Activated naive CD8-positive, alpha-beta T cell treated with anti-CD3 and anti-CD28 coated beads, Interleukin-2, amount 50 U/mL, for 24 hours (primary cell): ENCODE data around the gene SORCS2.

Experiments used
- ATAC-seq: fragments of 150-1000 bp; cut with Tn5 transposase; one replicate; pipeline ENCODE4 v1.10.0; 2021
- DNase-seq: peaks from one replicate; pipeline ENCODE4 v3.0.0; 2021
- H3K27ac Mint-ChIP-seq: one replicate; pipeline ENCODE4 v1.8.0; 2021; ENCODE audit warnings: mild to moderate bottlenecking, mixed read lengths
- H3K27me3 Mint-ChIP-seq: one replicate; pipeline ENCODE4 v1.8.0; 2021; ENCODE audit warnings: mixed read lengths
- H3K36me3 Mint-ChIP-seq: one replicate; pipeline ENCODE4 v1.8.0; 2021; ENCODE audit warnings: low read depth, mixed read lengths
- H3K4me1 Mint-ChIP-seq: one replicate; pipeline ENCODE4 v1.8.0; 2021; ENCODE audit warnings: mixed read lengths
- H3K4me3 Mint-ChIP-seq: one replicate; pipeline ENCODE4 v1.8.0; 2021; ENCODE audit warnings: mild to moderate bottlenecking, moderate library complexity, mixed read lengths
- H3K9me3 Mint-ChIP-seq: one replicate; pipeline ENCODE4 v1.8.0; 2021; ENCODE audit warnings: mixed read lengths

The SORCS2 gene

DNA sequence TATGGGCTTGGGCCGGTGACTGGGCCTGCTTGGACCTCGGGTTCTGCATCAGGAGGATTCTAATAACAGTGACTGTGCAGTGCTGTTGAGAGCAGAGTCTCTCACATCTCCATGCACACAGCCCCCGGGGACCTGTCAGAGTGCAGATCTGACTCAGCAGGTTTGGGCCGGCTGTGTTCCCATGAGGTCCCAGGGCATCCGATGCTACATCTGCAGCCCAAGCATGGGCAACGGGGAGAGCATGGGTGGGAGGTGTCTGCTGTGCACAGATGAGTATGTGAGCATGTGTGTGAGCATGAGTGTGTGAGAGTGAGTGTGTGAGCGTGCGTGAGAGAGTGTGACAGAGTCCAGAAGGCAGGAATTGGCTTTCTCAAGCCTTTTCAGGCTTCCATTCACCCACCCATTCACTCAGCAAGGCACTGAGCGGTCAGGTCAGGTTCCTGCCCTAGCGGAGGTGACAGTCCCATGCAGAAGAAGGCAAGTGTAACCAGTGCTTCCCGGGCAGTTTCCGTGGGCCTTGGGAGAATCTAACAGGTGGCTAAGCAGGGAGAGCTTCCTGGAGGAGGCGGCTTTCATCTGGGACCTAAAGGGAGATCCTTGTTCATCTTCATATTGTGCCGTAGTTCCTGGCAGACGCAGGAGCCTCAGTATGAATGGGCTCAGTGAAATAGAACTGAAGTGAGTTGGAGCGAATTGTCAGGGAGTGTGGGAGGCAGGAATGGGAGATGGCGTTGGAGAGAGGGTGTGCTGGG lies 62.6 kb downstream of the SORCS2 start:
- H3K27ac Mint-ChIP-seq: no peak overlapping the region
- peak; percentile 13 for ATAC-seq
- H3K9me3 Mint-ChIP-seq: no peaks in the 10 kb centered on the region
- H3K27me3 Mint-ChIP-seq: peaks cover 3% of the 10 kb centered on the region
- H3K4me3 Mint-ChIP-seq: no peak overlapping the region
- no peak for DNase-seq
- H3K4me1 Mint-ChIP-seq: no peaks in the 10 kb centered on the region
- H3K36me3 Mint-ChIP-seq: no peaks in the 10 kb centered on the region

DNA sequence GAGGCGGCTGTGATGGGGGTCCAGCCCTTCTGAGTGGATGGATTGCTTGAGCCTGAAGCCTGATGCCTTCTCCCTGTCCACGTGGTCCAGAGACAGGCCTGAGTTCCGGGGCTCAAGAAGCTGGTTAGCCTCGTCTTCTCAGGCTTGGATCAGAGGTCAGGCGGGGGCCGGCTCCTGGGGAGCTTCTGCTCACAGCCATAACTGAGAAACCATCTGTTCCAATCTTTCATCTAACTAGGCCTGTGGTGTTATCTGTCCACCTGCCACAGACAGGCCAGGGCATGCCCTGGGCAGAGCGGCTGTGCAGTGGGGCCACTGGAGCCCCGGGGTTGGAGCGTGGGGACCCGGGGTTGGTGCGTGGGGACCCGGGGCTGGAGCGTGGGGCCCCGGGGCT lies 63.1 kb downstream of the SORCS2 start:
- no peak for ATAC-seq
- Mint-ChIP-seq H3K4me3 (no peak overlapping the region), H3K27ac (no peak overlapping the region), H3K27me3 (peaks cover 3% of the 10 kb centered on the region), H3K9me3 (no peaks in the 10 kb centered on the region), H3K36me3 (no peaks in the 10 kb centered on the region), H3K4me1 (no peaks in the 10 kb centered on the region)
- DNase-seq: no peak

DNA sequence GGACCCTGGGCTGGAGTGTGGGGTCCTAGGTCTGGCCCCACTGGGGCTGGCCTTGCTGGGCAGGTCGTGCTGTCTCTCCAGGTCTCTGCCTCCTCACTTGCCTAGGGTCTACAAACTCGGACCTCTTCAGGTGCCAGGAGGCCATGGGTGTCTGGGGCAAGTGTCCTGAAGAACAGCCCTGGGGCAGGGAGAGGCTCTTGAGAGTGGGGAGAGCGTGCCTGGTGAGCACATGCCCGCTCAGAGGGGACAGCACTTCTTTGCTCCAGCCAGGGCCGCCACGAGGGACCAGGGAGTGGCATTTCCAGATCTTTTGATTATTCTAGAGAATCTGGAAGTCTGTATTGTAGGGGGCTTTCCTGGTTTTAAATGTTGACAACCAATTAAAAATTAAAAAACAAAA lies 63.7 kb downstream of the SORCS2 start:
- Mint-ChIP-seq H3K27ac (no peak overlapping the region), H3K27me3 (peaks cover 3% of the 10 kb centered on the region), H3K9me3 (no peaks in the 10 kb centered on the region), H3K4me1 (no peaks in the 10 kb centered on the region), H3K4me3 (no peak overlapping the region), H3K36me3 (no peaks in the 10 kb centered on the region)
- ATAC-seq: no peak
- no peak for DNase-seq

DNA sequence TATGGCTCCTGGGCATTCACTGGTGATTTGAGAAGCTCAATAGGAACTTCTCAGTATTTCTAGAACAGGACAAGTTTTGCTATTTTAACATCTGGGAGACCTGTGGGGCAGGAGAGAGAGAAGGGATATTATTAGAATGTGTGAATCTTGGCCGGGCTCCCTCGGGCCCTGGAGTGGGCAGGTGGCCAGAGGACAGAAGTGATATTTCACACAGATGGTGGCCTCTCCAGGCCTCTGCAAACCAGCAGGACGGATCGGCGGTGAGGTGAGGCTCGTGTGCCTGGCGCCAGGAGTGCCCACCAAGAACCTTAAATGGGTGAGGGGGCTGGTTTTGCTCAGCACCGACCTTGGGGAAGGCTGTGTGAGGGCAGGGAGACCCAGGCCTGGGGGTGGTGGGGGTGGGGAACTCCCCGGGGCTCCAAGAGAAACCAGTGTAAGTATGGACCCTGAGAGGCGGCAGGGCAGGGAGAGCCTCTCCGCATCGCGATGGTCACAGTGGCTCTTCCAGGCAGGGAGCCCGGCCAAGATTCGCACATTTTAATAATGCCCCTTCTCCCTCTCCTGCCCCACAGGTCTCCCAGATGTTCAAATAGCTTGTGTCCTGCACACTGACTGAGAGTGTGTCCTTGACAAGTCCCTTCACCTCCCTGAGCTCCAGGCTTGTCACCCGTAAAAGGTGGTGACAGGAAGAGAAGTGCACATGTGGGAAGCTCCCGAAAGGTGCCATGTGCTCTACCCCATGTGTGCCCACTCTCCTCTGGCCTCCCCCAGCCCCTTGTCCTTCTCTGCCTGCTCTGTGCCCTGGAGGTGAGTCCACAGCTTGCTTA lies 64.9 kb downstream of the SORCS2 start:
- ATAC-seq (no peak), DNase-seq (no peak)
- Mint-ChIP-seq H3K27ac (no peak overlapping the region), H3K4me1 (no peaks in the 10 kb centered on the region), H3K36me3 (no peaks in the 10 kb centered on the region), H3K4me3 (no peak overlapping the region), H3K9me3 (no peaks in the 10 kb centered on the region), H3K27me3 (peaks cover 2% of the 10 kb centered on the region)

DNA sequence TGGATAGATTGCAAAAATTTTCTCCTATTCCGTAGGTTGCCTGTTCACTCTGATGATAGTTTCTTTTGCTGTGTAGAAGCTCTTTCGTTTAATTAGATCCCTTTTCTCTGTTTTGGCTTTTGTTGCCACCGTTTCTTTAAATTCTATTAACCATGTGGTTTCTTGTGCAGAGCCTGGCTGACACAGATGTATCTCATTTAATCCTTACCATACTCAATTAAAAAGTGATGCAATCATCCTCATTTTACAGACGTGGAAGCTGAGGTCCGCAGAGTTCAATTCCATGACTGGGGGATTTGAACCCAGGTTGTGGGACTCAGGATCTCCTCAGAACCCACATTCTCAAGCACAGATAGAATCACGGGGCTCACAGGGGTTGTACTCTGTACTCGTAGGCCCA lies 66.7 kb downstream of the SORCS2 start:
- no peak for DNase-seq
- Mint-ChIP-seq H3K4me3 (no peak overlapping the region), H3K27me3 (peaks cover 2% of the 10 kb centered on the region), H3K36me3 (no peaks in the 10 kb centered on the region), H3K27ac (no peak overlapping the region), H3K9me3 (no peaks in the 10 kb centered on the region), H3K4me1 (no peaks in the 10 kb centered on the region)
- ATAC-seq: no peak

DNA sequence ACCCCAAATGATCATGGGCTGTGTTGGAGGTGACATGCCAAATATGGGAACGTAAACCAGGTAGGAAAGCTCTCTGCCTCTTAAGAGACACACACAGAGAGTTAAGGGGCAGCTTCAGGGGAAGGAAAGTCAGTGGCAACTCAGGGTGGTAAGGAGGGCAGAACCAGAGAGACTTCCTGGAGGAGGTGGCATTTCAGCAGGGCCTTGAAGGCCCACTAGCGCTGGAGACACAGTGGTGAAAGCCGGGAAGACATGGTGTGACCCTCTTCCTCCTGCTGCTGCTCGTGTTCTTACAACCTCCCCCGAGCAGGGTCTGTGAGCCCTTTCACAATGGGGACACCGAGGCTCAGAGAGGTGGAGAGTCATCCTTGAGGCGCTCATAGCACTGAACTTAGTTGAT lies 68.2 kb downstream of the SORCS2 start:
- H3K36me3 Mint-ChIP-seq: no peaks in the 10 kb centered on the region
- no peak overlapping the region for H3K4me3 Mint-ChIP-seq
- H3K27me3 Mint-ChIP-seq: peaks cover 2% of the 10 kb centered on the region
- no peaks in the 10 kb centered on the region for H3K4me1 Mint-ChIP-seq
- DNase-seq (no peak), ATAC-seq (no peak)
- no peaks in the 10 kb centered on the region for H3K9me3 Mint-ChIP-seq
- H3K27ac Mint-ChIP-seq: no peak overlapping the region

DNA sequence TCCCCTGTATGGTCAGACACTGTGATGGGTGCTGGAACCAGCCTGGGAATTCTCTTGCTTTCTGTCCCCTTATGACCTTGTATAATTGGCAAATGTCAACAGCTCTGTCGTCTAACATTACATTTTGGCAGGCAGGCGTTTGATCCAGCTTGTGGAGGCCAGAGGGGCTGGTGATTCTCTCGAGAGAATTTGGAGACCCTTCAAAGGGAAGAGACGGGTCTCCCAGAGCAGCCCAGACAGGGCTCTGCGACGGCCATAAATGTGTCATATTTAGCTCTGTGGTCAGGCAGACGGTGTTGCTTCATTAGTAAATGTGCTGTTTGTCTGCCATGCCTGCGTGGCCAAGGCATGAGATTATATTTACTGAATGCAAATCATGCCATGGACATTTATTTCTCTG lies 68.7 kb downstream of the SORCS2 start:
- no peaks in the 10 kb centered on the region for H3K36me3 Mint-ChIP-seq

DNA sequence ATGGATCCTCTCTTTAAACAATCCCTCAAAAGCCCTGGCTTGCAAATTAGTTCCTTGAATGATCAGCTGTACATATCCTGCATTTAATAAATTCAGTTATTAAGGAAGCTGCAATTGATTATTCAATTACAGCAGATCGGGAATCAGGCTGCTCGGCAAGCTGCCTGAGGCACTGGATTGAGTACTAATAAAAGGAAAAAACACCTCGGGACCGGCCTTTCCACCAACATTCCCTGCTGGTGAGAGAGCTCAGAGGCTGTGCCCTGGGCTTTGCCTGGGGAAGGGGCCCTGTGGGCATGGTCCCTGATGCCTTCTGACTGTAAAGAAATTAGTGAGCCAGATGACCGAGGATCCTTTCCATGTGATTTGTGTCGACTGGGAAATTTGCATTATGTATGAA lies 69.2 kb downstream of the SORCS2 start:
- Mint-ChIP-seq H3K27me3 (peaks cover 2% of the 10 kb centered on the region), H3K4me1 (no peaks in the 10 kb centered on the region)

More for the DNA sequence above, 68.7 kb downstream of the SORCS2 start:
- no peak for ATAC-seq
- Mint-ChIP-seq H3K4me3 (no peak overlapping the region), H3K27me3 (peaks cover 2% of the 10 kb centered on the region), H3K9me3 (no peaks in the 10 kb centered on the region), H3K27ac (no peak overlapping the region), H3K4me1 (no peaks in the 10 kb centered on the region)
- no peak for DNase-seq

DNA sequence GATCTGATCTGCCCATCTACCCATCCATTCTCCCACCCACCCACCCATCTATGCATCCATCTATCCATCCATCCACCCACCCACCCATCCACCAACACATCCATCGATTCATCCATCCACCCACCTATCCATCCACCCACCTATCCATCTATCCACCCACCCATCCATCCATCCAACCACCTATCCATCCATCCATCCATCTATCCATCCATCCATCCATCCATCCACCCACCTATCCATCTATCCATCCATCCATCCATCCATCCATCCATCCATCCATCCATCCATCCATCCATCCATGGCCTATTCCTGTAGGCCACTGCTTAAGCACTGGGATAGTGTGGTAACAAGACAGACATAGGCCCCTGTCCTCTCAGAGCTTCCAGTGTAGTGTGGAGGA lies 69.8 kb downstream of the SORCS2 start:
- Mint-ChIP-seq H3K4me1 (no peaks in the 10 kb centered on the region), H3K4me3 (no peak overlapping the region), H3K27me3 (peaks cover 2% of the 10 kb centered on the region), H3K27ac (no peak overlapping the region), H3K36me3 (no peaks in the 10 kb centered on the region), H3K9me3 (no peaks in the 10 kb centered on the region)
- DNase-seq: no peak
- no peak for ATAC-seq

More for the DNA sequence above, 69.2 kb downstream of the SORCS2 start:
- no peak overlapping the region for H3K4me3 Mint-ChIP-seq
- no peak for DNase-seq
- H3K27ac Mint-ChIP-seq: no peak overlapping the region
- H3K9me3 Mint-ChIP-seq: no peaks in the 10 kb centered on the region
- no peak for ATAC-seq
- H3K36me3 Mint-ChIP-seq: no peaks in the 10 kb centered on the region

DNA sequence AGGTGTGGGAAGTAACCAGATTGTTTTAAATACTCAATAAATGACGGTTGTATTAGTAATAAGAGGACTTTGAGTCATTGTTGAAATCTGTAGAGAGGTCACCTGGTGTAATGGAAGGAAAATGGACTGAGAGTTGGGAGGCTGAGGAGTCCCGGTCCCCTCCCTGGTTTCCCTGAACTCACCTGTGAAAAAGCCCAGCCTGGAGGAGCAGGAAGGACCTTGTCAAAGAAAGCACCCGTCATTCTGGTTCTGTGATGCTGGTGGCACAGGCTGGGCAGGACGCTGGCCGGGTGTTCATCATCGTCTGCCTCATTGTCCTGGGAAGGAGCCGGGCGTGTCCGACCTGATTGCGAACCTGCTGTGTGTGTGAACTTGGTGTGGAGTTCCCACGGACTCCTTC lies 70.8 kb downstream of the SORCS2 start:
- Mint-ChIP-seq H3K27me3 (peaks cover under 1% of the 10 kb centered on the region), H3K27ac (no peak overlapping the region), H3K4me1 (no peaks in the 10 kb centered on the region), H3K36me3 (no peaks in the 10 kb centered on the region), H3K4me3 (no peak overlapping the region), H3K9me3 (no peaks in the 10 kb centered on the region)
- no peak for ATAC-seq
- no peak for DNase-seq

DNA sequence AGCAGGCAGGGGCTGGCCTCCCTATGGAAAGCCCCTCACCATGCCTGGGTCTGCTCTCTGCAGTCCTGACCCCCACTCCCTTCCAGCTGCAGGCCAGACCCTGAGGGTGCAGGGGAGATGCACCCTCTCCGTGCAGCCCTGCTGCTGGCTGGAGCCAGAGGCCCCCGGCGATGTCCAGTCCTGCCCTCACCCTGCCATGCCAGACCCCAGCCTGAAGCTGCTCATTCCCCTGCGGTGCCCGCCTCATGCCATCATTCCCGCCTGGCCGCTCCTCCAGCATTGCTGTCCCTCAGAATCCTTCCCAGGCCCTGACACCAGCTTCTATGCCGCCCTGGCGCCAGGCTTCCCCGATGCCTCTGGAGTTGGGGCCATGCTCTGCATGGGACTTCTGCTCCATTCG lies 72.4 kb downstream of the SORCS2 start:
- Mint-ChIP-seq H3K27me3 (no peaks in the 10 kb centered on the region), H3K27ac (no peak overlapping the region), H3K4me3 (no peak overlapping the region), H3K9me3 (no peaks in the 10 kb centered on the region), H3K36me3 (no peaks in the 10 kb centered on the region), H3K4me1 (no peaks in the 10 kb centered on the region)
- no peak for ATAC-seq
- DNase-seq: no peak

DNA sequence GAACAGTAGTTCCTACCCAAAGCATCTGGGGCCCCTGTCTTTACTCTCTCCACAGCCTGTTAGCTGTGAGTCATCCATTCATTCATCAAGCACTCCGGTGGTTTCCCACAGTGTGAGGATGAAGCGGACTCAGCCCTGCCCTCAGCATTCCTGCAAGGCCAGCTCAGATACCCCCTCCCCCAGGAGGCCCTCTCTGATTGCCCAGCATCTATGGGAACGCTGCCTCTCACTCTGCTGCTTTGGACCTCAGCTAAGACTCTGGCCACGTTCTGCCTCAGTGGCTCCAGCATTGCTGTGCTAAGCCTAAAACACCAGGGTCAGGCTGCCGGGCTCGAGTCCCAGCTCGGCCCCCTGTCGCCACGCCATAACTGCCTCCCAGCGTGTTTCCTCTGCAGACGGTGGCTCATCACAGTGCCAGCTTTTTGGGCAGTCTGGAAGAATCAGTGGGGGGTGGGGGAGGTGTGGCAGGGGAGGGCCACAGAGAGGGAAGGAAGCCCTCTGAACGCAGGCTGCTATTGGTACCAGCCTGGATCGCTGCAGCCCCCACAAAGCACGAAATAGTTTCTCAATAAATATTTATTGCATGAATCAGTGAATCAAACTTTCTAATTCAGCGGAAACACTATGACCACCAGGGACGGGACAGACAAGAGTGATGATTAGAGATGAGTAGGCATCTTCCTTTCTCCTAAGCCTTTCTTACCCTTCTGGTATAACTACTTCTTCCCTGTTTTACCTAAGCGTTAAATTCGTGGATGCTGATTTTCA lies 74.4 kb downstream of the SORCS2 start:
- Mint-ChIP-seq H3K27me3 (peaks cover 2% of the 10 kb centered on the region), H3K27ac (no peak overlapping the region), H3K4me1 (no peaks in the 10 kb centered on the region), H3K36me3 (no peaks in the 10 kb centered on the region), H3K9me3 (no peaks in the 10 kb centered on the region), H3K4me3 (no peak overlapping the region)
- DNase-seq (no peak), ATAC-seq (no peak)

DNA sequence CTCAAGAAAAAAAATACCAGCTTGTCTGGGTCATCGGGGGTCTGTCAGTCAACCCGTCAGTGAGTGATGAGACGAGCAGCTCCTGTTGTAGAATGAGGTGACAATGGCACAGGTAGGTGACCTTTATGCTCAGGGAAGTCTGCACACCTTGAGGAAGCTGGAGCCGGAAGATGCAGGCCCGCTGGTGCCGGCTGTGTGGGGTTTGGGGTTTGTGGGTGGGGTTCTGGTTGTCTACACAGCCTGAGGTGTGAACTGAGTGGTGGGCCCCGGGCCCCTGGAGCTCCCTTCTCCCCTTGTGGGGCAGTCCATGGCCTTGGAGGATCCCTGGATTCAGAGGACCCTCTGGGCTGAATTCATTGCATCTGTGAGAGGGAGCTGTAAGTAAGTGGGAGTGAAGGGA lies 75.5 kb downstream of the SORCS2 start:
- no peak for DNase-seq
- Mint-ChIP-seq H3K9me3 (no peaks in the 10 kb centered on the region), H3K36me3 (no peaks in the 10 kb centered on the region), H3K27me3 (peaks cover 2% of the 10 kb centered on the region), H3K27ac (no peak overlapping the region), H3K4me1 (no peaks in the 10 kb centered on the region), H3K4me3 (no peak overlapping the region)
- no peak for ATAC-seq

DNA sequence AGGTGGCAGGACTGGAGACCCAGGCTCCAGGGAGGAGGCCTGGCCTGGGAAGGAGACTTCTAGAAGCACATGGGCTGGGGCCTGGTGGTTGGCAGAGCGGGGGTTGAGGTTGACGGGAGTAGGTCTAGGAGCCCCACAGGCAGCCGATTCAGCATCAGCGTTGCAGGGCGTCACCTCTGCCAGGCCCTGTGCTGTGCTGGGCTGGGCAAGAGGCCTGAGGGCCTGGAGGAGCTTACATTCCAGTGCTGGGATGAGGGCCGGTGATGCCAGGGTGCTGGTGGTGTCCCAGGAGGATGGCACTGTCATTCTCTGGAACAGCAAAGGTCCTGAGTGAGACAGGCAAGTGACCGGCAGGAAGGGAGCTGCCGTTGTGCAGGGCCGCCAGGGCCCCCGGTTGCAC lies 76.6 kb downstream of the SORCS2 start:
- Mint-ChIP-seq H3K4me1 (no peaks in the 10 kb centered on the region), H3K27me3 (peaks cover 2% of the 10 kb centered on the region), H3K36me3 (no peaks in the 10 kb centered on the region), H3K4me3 (no peak overlapping the region), H3K9me3 (no peaks in the 10 kb centered on the region), H3K27ac (no peak overlapping the region)
- no peak for DNase-seq
- ATAC-seq: no peak

DNA sequence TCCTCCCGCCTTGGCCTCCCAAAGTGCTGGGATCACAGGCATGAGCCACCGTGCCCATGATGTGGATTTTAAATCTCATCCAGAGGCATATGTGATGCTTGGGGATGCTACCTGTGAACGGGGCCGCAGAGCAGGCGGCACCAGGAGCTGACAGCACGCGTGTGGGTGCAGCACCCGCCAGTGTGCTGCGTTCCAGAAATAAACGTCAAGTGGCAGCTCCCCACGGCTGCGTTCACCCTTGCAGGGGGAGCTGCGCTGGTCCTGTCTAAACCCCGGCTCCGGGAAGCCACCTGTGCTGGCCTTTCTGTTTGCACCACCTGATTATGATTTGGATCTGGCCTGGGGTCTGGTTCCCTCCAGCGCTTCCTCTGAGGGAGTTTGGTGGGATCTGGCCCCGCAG lies 77.8 kb downstream of the SORCS2 start:
- Mint-ChIP-seq H3K9me3 (no peaks in the 10 kb centered on the region), H3K36me3 (no peaks in the 10 kb centered on the region), H3K27me3 (peaks cover 2% of the 10 kb centered on the region), H3K4me1 (no peaks in the 10 kb centered on the region), H3K27ac (no peak overlapping the region), H3K4me3 (no peak overlapping the region)
- no peak for DNase-seq
- no peak for ATAC-seq
